Measurements from ENCODE around the gene SIK1.

GRCh38 chr21:43373362-43374227 lies 53.3 kb downstream of the SIK1 start:
- TF ChIP-seq, protein P1, sequence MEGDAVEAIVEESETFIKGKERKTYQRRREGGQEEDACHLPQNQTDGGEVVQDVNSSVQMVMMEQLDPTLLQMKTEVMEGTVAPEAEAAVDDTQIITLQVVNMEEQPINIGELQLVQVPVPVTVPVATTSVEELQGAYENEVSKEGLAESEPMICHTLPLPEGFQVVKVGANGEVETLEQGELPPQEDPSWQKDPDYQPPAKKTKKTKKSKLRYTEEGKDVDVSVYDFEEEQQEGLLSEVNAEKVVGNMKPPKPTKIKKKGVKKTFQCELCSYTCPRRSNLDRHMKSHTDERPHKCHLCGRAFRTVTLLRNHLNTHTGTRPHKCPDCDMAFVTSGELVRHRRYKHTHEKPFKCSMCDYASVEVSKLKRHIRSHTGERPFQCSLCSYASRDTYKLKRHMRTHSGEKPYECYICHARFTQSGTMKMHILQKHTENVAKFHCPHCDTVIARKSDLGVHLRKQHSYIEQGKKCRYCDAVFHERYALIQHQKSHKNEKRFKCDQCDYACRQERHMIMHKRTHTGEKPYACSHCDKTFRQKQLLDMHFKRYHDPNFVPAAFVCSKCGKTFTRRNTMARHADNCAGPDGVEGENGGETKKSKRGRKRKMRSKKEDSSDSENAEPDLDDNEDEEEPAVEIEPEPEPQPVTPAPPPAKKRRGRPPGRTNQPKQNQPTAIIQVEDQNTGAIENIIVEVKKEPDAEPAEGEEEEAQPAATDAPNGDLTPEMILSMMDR (IDR thresholded peaks at IDR 0.05) = no peak
- no peak for TF ChIP-seq EZH2phosphoT487 (IDR thresholded peaks at IDR 0.05)

All from neural progenitor cell (in vitro differentiated cells).